ENCODE measurements around the gene EIF4G2.

DNA sequence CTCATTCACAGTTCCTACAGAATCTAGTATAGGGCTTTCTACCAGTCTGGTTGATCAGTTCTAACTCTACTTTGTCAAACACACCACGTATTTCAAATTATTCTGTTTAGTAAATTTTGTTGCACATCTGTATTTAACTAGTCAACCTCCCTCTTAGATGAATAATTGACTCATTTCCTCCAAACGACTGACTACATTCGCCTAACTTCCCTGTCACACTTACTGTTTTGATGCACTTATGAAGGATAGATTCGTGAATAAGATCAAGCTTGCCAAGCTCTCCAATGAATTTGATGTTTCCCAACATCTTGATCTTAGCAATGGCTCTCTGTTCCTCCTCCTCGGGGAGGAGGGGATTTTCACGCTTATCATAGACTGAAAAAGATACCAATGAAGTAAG lies 5.0 kb downstream of the EIF4G2 start:
- TF ChIP-seq, protein P1, sequence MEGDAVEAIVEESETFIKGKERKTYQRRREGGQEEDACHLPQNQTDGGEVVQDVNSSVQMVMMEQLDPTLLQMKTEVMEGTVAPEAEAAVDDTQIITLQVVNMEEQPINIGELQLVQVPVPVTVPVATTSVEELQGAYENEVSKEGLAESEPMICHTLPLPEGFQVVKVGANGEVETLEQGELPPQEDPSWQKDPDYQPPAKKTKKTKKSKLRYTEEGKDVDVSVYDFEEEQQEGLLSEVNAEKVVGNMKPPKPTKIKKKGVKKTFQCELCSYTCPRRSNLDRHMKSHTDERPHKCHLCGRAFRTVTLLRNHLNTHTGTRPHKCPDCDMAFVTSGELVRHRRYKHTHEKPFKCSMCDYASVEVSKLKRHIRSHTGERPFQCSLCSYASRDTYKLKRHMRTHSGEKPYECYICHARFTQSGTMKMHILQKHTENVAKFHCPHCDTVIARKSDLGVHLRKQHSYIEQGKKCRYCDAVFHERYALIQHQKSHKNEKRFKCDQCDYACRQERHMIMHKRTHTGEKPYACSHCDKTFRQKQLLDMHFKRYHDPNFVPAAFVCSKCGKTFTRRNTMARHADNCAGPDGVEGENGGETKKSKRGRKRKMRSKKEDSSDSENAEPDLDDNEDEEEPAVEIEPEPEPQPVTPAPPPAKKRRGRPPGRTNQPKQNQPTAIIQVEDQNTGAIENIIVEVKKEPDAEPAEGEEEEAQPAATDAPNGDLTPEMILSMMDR (IDR thresholded peaks at IDR 0.05; ENCODE audit: poor library complexity, severe bottlenecking), result no peak
- TF ChIP-seq SMC3 (conservative IDR thresholded peaks at IDR 0.05; ENCODE audit: poor library complexity), result no peak
- TF ChIP-seq EZH2 (IDR thresholded peaks at IDR 0.05; ENCODE audit: borderline replicate concordance, insufficient read depth, low read length, poor library complexity, severe bottlenecking), result no peak
- TF ChIP-seq, protein P2, sequence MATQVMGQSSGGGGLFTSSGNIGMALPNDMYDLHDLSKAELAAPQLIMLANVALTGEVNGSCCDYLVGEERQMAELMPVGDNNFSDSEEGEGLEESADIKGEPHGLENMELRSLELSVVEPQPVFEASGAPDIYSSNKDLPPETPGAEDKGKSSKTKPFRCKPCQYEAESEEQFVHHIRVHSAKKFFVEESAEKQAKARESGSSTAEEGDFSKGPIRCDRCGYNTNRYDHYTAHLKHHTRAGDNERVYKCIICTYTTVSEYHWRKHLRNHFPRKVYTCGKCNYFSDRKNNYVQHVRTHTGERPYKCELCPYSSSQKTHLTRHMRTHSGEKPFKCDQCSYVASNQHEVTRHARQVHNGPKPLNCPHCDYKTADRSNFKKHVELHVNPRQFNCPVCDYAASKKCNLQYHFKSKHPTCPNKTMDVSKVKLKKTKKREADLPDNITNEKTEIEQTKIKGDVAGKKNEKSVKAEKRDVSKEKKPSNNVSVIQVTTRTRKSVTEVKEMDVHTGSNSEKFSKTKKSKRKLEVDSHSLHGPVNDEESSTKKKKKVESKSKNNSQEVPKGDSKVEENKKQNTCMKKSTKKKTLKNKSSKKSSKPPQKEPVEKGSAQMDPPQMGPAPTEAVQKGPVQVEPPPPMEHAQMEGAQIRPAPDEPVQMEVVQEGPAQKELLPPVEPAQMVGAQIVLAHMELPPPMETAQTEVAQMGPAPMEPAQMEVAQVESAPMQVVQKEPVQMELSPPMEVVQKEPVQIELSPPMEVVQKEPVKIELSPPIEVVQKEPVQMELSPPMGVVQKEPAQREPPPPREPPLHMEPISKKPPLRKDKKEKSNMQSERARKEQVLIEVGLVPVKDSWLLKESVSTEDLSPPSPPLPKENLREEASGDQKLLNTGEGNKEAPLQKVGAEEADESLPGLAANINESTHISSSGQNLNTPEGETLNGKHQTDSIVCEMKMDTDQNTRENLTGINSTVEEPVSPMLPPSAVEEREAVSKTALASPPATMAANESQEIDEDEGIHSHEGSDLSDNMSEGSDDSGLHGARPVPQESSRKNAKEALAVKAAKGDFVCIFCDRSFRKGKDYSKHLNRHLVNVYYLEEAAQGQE (IDR thresholded peaks at IDR 0.05; ENCODE audit: borderline replicate concordance), result no peak
